Esophagus muscularis mucosa (tissue), 4 donors: ENCODE data around the gene CNKSR2. TPM values are rescaled to one million over a fixed set of nuclear protein-coding genes. Genes with fewer than 3 reads are reported as not detected.
"Not testable (repeated sequence)": the region's sequence is repeated elsewhere in the genome, so short reads cannot be mapped to it uniquely, and the experiment has no call there.

Source experiments
- DNase-seq: peaks from one replicate; pipeline ENCODE4 v3.0.0-alpha.2; 2017; ENCODE audit errors: extremely low spot score
- H3K27ac ChIP-seq, 4 donors: fragments of 200-600 bp; sonication (generic); replicated peaks in 1 of 4; 1 replicate in 3 of 4; 2 replicates in 1 of 4; pipeline ENCODE4 v1.5.1; 2016 to 2019; ENCODE audit warnings: mild to moderate bottlenecking in 1 of 4
- H3K27me3 ChIP-seq, 4 donors: fragments of 200-600 bp; sonication (generic); one replicate each; pipeline versions ENCODE4 v1.5.1 to v1.6.0; 2016 to 2019
- H3K36me3 ChIP-seq, 4 donors: fragments of 200-600 bp; sonication (generic); one replicate each; pipeline ENCODE4 v1.5.1; 2016 to 2019
- H3K4me1 ChIP-seq, 4 donors: fragments of 200-600 bp; sonication (generic); one replicate each; pipeline ENCODE4 v1.5.1; 2016 to 2019
- H3K4me3 ChIP-seq, 4 donors: fragments of 200-600 bp; sonication (generic); 1 replicate in 2 of 4; 2 replicates in 2 of 4; pipeline ENCODE4 v1.5.1; 2016 to 2019; ENCODE audit warnings: mild to moderate bottlenecking in 4 of 4, moderate library complexity in 1 of 4
- H3K9me3 ChIP-seq, 4 donors: fragments of 200-600 bp; sonication (generic); 1 replicate in 3 of 4; 2 replicates in 1 of 4; pipeline ENCODE4 v1.5.1; 2016 to 2019
- EP300 ChIP-seq: sonication (generic); formaldehyde crosslinking; IDR thresholded peaks from one replicate; pipeline ENCODE4 v1.6.1; 2017; ENCODE audit warnings: antibody characterized with exemption
- POLR2A ChIP-seq: fragments of 450-650 bp; IDR thresholded peaks from one replicate; pipeline ENCODE4 v1.6.1; 2017; ENCODE audit warnings: antibody characterized with exemption, moderate library complexity, mild to moderate bottlenecking, low read depth
- POLR2AphosphoS5 ChIP-seq, 2 donors: sonication (generic); formaldehyde crosslinking; IDR thresholded peaks; one replicate each; pipeline ENCODE4 v1.6.1; 2017; ENCODE audit warnings: antibody characterized with exemption in 2 of 2
- WGBS: methylation state at CpG from one replicate; pipeline ENCODE4 v1.1.5; 2018; 5-methylcytosine and 5-hydroxymethylcytosine counted together
- intact Hi-C: fragments of 100-400 bp; cut with DNase I; formaldehyde crosslinking; loops from one replicate; pipeline ENCODE4 v1.15.1; 2023
- total RNA-seq, 4 donors: library from RNA; depleted of rRNA; stranded (reverse); fragments of >200 nt; gene quantifications; one replicate each; pipeline versions ENCODE4 v1.1.0 to v1.2.1, GENCODE V29; 2016
- TF ChIP-seq, protein P1 (sequence below), 3 experiments: fragments of 200-600 bp in 2 of 3; fragments of 450-650 bp in 1 of 3; sonication (generic) in 2 of 3; IDR thresholded peaks; one replicate each; pipeline ENCODE4 v1.5.1; 2017 to 2019; ENCODE audit warnings: antibody characterized with exemption in 3 of 3, mild to moderate bottlenecking in 2 of 3, moderate library complexity in 1 of 3

The CNKSR2 gene
- total RNA-seq, 4 donors from 2014 or later: 7.4 to 14.1 (median 9.6) TPM

DNA sequence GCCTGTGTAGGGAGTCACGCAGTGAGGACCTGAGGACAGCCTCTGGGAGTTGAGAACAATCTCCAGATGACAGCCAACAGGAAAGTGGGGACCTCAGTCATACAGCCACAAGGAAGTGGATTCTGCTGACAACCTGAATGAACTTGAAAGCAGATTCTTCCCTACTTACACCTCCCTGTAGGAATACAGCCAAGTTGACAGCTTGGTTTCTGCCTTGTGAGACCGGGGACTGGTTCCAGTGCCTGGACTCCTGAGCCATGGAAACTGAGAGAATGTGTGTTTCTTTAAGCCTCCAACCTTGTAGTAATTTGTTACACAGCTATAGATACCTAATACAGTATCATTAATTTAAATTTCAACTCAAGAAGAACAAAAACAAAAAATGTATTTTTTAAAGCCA is 107.5 kb downstream of the CNKSR2 start:
- no peak for TF ChIP-seq POLR2A
- no peak for TF ChIP-seq EP300
- TF ChIP-seq POLR2AphosphoS5 (IDR thresholded peaks at IDR 0.05): no peak
- TF ChIP-seq, protein P1, sequence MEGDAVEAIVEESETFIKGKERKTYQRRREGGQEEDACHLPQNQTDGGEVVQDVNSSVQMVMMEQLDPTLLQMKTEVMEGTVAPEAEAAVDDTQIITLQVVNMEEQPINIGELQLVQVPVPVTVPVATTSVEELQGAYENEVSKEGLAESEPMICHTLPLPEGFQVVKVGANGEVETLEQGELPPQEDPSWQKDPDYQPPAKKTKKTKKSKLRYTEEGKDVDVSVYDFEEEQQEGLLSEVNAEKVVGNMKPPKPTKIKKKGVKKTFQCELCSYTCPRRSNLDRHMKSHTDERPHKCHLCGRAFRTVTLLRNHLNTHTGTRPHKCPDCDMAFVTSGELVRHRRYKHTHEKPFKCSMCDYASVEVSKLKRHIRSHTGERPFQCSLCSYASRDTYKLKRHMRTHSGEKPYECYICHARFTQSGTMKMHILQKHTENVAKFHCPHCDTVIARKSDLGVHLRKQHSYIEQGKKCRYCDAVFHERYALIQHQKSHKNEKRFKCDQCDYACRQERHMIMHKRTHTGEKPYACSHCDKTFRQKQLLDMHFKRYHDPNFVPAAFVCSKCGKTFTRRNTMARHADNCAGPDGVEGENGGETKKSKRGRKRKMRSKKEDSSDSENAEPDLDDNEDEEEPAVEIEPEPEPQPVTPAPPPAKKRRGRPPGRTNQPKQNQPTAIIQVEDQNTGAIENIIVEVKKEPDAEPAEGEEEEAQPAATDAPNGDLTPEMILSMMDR (IDR thresholded peaks at IDR 0.05): no peak
- intact Hi-C loops: no loop called here

DNA sequence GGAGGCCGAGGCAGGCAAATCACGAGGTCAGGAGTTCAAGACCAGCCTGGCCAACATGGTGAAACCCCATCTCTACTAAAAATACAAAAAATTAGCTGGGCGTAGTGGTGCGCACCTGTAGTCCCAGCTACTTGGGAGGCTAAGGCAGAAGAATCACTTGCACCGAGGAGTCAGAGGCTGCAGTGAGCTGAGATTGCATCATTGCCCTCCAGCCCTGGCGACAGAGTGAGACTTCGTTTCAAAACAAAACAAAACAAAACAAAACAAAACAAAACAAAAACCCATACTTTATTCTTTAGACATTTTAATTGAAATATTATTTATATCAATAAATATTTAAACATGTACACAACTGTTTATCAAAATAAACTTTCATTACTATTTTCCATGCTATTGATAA is 109.8 kb downstream of the CNKSR2 start:
- H3K36me3 ChIP-seq, H3K4me1 ChIP-seq, H3K4me3 ChIP-seq, intact Hi-C loops, H3K9me3 ChIP-seq, DNase-seq, H3K27ac ChIP-seq, H3K27me3 ChIP-seq: not testable (repeated sequence)
- WGBS: 83% methylated on average over 7 of the region's 7 CpGs

More for the DNA sequence above, 107.5 kb downstream of the CNKSR2 start:
- WGBS: 65% methylated on average over 2 of the region's 2 CpGs
- no peaks in the 10 kb centered on the region for H3K9me3 ChIP-seq
- H3K4me3 ChIP-seq: no peak overlapping the region
- no peaks in the 10 kb centered on the region for H3K4me1 ChIP-seq
- no peak overlapping the region for H3K27ac ChIP-seq
- no peak for DNase-seq
- no peaks in the 10 kb centered on the region for H3K27me3 ChIP-seq
- H3K36me3 ChIP-seq: no peaks in the 10 kb centered on the region

DNA sequence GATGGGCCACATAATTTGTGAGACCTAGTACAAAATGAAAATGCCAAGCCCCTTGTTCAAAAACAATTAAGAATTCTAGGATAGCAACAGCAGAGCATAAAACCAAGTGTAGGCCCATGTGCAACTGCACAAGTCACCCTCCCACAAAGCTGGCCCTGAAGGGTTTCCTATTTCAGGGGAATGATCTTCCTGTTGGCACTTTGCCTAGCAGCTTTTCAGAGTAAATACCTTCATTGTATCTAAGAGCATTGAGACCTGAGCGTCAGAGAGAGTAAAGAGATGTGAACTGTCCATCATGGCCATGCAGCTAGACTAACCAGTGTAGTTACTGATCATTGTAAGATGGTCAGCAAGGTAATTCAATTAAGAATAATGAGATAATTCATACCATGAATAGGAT is 113.6 kb downstream of the CNKSR2 start:
- Histone ChIP-seq H3K4me1 (no peaks in the 10 kb centered on the region), H3K27me3 (no peaks in the 10 kb centered on the region), H3K9me3 (no peaks in the 10 kb centered on the region), H3K27ac (no peak overlapping the region), H3K4me3 (no peak overlapping the region), H3K36me3 (no peaks in the 10 kb centered on the region)
- WGBS: 44% methylated on average over 1 of the region's 1 CpG
- no peak for DNase-seq
- intact Hi-C loops: no loop called here
- TF ChIP-seq POLR2AphosphoS5 (IDR thresholded peaks at IDR 0.05) (no peak), EP300 (no peak), POLR2A (no peak)
- TF ChIP-seq, protein P1 (IDR thresholded peaks at IDR 0.05): no peak

DNA sequence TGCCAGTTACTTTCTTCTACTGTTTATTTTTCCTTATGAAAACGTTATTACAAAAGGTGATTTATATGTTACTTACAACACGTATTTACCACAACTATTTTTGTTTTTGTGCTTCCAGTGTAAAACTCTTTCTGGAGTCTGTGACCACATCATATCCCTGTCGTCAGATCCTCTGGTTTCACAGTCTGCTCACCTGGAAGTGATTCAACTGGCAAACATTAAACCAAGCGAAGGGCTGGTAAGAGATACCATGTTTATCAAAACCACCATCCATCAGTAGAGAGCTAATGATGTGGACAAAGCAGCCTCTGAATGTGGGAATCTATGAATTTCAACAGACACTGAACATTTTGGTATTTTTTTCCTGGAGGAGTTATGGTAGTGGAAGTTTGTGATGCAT is 116.1 kb downstream of the CNKSR2 start:
- no peaks in the 10 kb centered on the region for H3K36me3 ChIP-seq
- intact Hi-C loops: no loop called here
- H3K4me3 ChIP-seq: no peak overlapping the region
- no peak for DNase-seq
- H3K4me1 ChIP-seq: peaks cover 0 to 6% (median 3%) of the 10 kb centered on the region in 4 donors
- no peaks in the 10 kb centered on the region for H3K9me3 ChIP-seq
- TF ChIP-seq EP300 (no peak), POLR2A (no peak), POLR2AphosphoS5 (IDR thresholded peaks at IDR 0.05) (no peak)
- TF ChIP-seq, protein P1 (IDR thresholded peaks at IDR 0.05): no peak
- WGBS: 48% methylated on average over 4 of the region's 4 CpGs
- no peaks in the 10 kb centered on the region for H3K27me3 ChIP-seq
- no peak overlapping the region for H3K27ac ChIP-seq

DNA sequence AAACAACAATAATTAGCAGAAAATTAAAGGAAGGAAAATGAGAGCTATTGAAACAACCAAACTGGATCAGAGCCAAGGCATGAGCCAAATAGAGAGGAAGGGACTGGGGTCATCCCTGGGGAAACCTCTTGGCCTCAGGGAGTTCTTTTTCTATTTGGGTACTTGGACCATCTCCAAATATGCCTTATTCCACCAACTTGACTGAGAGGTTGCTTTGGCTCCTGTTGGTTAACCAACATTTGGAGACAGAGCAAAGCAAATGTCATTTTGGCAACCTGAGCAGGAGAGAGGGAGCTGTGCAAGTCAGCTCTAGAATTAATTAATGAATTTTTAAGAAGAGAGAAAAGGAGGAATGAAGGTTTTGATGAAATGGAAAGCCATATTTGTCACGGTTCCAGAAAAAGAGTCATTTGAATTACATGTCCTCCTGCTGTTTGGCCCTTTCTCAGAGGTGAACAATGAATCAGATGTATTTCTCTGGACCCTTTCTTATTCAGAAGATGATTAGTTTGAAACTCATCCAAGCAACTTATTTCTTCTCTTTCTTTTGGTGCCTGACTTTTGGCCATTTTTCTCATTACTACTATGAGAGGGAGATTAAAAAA is 119.1 kb downstream of the CNKSR2 start:
- DNase-seq: no peak
- Histone ChIP-seq H3K27ac (no peak overlapping the region), H3K27me3 (no peaks in the 10 kb centered on the region), H3K36me3 (no peaks in the 10 kb centered on the region), H3K4me1 (peaks cover 0 to 6% (median 3%) of the 10 kb centered on the region in 4 donors), H3K4me3 (no peak overlapping the region), H3K9me3 (no peaks in the 10 kb centered on the region)
- intact Hi-C loops: no loop called here
- 32% methylated on average over 1 of the region's 1 CpG for WGBS
- no peak for TF ChIP-seq POLR2AphosphoS5 (IDR thresholded peaks at IDR 0.05)
- TF ChIP-seq, protein P1 (IDR thresholded peaks at IDR 0.05): no peak
